Stomach (tissue), 9 donors: Measurements from ENCODE around the gene GPR22. TPM values are rescaled to one million over a fixed set of nuclear protein-coding genes. Genes with fewer than 3 reads are reported as not detected.

Experiments
- DNase-seq, 2 donors: peaks; one replicate each; pipeline versions ENCODE4 v3.0.0 to v3.0.0-alpha.2; 2013 to 2019
- H3K27ac ChIP-seq, 5 donors: fragments of 200-600 bp in 4 of 5; sonication (generic) in 4 of 5; one replicate each; pipeline ENCODE4 v1.5.1; 2013 to 2019; ENCODE audit warnings: mild to moderate bottlenecking in 1 of 5, moderate library complexity in 1 of 5
- H3K27me3 ChIP-seq, 3 donors: fragments of 200-600 bp; sonication (generic); one replicate each; pipeline ENCODE4 v1.5.1; 2017 to 2019; ENCODE audit warnings: mixed run types in 1 of 3
- H3K36me3 ChIP-seq, 4 donors: fragments of 200-600 bp; sonication (generic); 1 replicate in 3 of 4; 2 replicates in 1 of 4; pipeline ENCODE4 v1.5.1; 2016 to 2019
- H3K4me1 ChIP-seq, 4 donors: fragments of 200-600 bp; sonication (generic); one replicate each; pipeline ENCODE4 v1.5.1; 2016 to 2019
- H3K4me3 ChIP-seq, 4 donors: fragments of 200-600 bp; sonication (generic) in 3 of 4; one replicate each; pipeline ENCODE4 v1.5.1; 2016 to 2019; ENCODE audit warnings: mild to moderate bottlenecking in 1 of 4
- H3K9me3 ChIP-seq, 4 donors: fragments of 200-600 bp; sonication (generic); one replicate each; pipeline ENCODE4 v1.5.1; 2016 to 2019
- CTCF ChIP-seq, 7 experiments: fragments of 450-650 bp in 4 of 7; fragments of 200-600 bp in 3 of 7; sonication (generic) in 3 of 7; IDR thresholded peaks; one replicate each; pipeline ENCODE4 v1.5.1; 2016 to 2019; ENCODE audit warnings: antibody characterized with exemption in 7 of 7, control low read depth in 2 of 7, mild to moderate bottlenecking in 1 of 7
- EP300 ChIP-seq: sonication (generic); formaldehyde crosslinking; IDR thresholded peaks from one replicate; pipeline ENCODE4 v1.6.1; 2017; ENCODE audit warnings: antibody characterized with exemption
- POLR2A ChIP-seq, 4 donors: fragments of 450-650 bp; IDR thresholded peaks; one replicate each; pipeline ENCODE4 v1.6.1; 2016; ENCODE audit warnings: antibody characterized with exemption in 4 of 4, control low read depth in 2 of 4, mild to moderate bottlenecking in 1 of 4, moderate library complexity in 1 of 4
- POLR2AphosphoS5 ChIP-seq, 3 donors: sonication (generic); formaldehyde crosslinking; IDR thresholded peaks; one replicate each; pipeline ENCODE4 v1.6.1; 2016; ENCODE audit warnings: antibody characterized with exemption in 3 of 3
- WGBS, 5 donors: extraction: QIAGEN DNeasy Blood & Tissue Kit in 3 of 5; methylation state at CpG; one replicate each; pipeline versions ENCODE4 v1.1.5 to v1.1.7; 2013 to 2018; 5-methylcytosine and 5-hydroxymethylcytosine counted together
- intact Hi-C: fragments of 100-400 bp; cut with DNase I; formaldehyde crosslinking; loops from one replicate; pipeline ENCODE4 v1.15.1; 2023; ENCODE audit warnings: low total_unique reads
- polyA plus RNA-seq, 3 donors: library from polyadenylated mRNA; stranded (reverse); fragments of 200-250 nt; gene quantifications; one replicate each; pipeline ENCODE4 v1.2.3, GENCODE V29; 2013
- total RNA-seq, 5 donors: library from RNA; depleted of rRNA; stranded (reverse); fragments of >200 nt; gene quantifications; one replicate each; pipeline versions ENCODE4 v1.1.0 to v1.2.3, GENCODE V29; 2014 to 2016
- donor health status: healthy with polysubstance abuse.
- donor health status: Bipolar disorder and iron deficiency.
- donor health status: healthy.

The GPR22 gene
- total and polyA plus RNA-seq, 8 donors, result 0.05 to 1.5 TPM; not detected in 6

- no peak overlapping the region for H3K4me3 ChIP-seq
- H3K4me1 ChIP-seq, result peaks cover 0 to 3% (median 0%) of the 10 kb centered on the region in 4 donors
- intact Hi-C loops, result no loop called here
- no peak for DNase-seq
- 88 to 95% (median 91%) methylated on average over 4 of the region's 4 CpGs for WGBS, 5 donors
- no peaks in the 10 kb centered on the region for H3K36me3 ChIP-seq
- no peaks in the 10 kb centered on the region for H3K27me3 ChIP-seq
- H3K9me3 ChIP-seq, result no peaks in the 10 kb centered on the region
- no peak overlapping the region for H3K27ac ChIP-seq
- TF ChIP-seq EP300 (no peak), POLR2AphosphoS5 (IDR thresholded peaks at IDR 0.05) (no peak)
Observed at GRCh38 chr7:107499731-107500130, 29.9 kb downstream of the GPR22 start.

DNA sequence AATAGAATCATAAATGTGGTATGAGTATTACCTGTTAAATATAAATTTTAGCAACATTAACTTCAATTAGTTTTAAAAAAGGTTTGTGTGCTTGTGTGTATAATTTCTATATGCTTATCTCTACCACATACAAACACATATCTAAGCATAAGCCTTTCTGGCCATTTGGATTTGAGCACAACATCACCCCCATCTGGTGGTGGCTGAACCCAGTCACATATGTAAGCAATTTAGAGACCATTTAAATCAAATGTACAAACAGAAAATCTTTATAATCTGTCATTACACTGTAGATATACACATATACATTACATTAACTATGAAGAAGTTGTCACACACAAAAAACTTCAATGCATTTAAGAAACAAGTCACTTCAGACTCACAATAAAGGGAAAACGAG is 31.7 kb downstream of the GPR22 start:
- DNase-seq, result peak in 1 of 2 donors; percentile 53
- no peak overlapping the region for H3K4me3 ChIP-seq
- H3K4me1 ChIP-seq, result peaks cover 5 to 11% (median 8%) of the 10 kb centered on the region in 4 donors
- H3K9me3 ChIP-seq, result no peaks in the 10 kb centered on the region
- no peak overlapping the region for H3K27ac ChIP-seq
- no peaks in the 10 kb centered on the region for H3K27me3 ChIP-seq
- TF ChIP-seq CTCF (IDR thresholded peaks at IDR 0.05) (peak in 2 of 7 experiments; percentile 12 to 25), EP300 (no peak)
- 58 to 98% (median 89%) methylated on average over 1 of the region's 1 CpG for WGBS, 5 donors
- intact Hi-C loops, result no loop called here
- H3K36me3 ChIP-seq, result peaks cover 0 to 7% (median 5%) of the 10 kb centered on the region in 4 donors

GRCh38 chr7:107502154-107502553 is 32.3 kb downstream of the GPR22 start:
- H3K9me3 ChIP-seq, result no peaks in the 10 kb centered on the region
- peaks cover 10 to 13% (median 13%) of the 10 kb centered on the region in 4 donors for H3K4me1 ChIP-seq
- WGBS, 5 donors, result 76 to 91% (median 82%) methylated on average over 3 of the region's 3 CpGs
- H3K36me3 ChIP-seq, result peaks cover 0 to 7% (median 5%) of the 10 kb centered on the region in 4 donors
- no peak overlapping the region for H3K27ac ChIP-seq
- no peak for TF ChIP-seq EP300
- no peak for TF ChIP-seq CTCF (IDR thresholded peaks at IDR 0.05)
- no peak for TF ChIP-seq POLR2AphosphoS5 (IDR thresholded peaks at IDR 0.05)
- TF ChIP-seq POLR2A (IDR thresholded peaks at IDR 0.05), result no peak
- no peak for DNase-seq
- no peaks in the 10 kb centered on the region for H3K27me3 ChIP-seq
- H3K4me3 ChIP-seq, result no peak overlapping the region
- intact Hi-C loops, result no loop called here

DNA sequence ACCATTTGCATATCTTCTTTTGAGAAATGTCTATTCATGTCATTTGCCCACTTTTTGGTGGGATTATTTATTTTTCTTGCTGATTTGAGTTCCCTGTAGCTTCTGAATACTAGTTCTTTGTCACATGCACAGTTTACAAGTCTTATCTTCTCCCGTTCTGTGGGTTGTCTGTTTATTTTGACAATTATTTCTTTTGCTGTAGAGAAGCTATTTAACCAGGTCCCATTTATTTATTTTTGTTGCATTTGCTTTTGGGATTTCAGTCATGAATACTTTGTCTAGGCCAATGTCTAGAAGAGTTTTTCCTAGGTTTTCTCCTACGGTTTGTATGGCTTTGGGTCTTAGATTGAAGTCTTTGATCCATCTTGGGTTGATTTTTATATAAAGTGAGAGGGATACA is 32.9 kb downstream of the GPR22 start:
- H3K4me1 ChIP-seq, result peaks cover 10 to 13% (median 13%) of the 10 kb centered on the region in 4 donors
- no peak for TF ChIP-seq POLR2AphosphoS5 (IDR thresholded peaks at IDR 0.05)
- TF ChIP-seq EP300, result no peak
- no peak for TF ChIP-seq POLR2A (IDR thresholded peaks at IDR 0.05)
- TF ChIP-seq CTCF (IDR thresholded peaks at IDR 0.05), result no peak
- no peak overlapping the region for H3K4me3 ChIP-seq
- DNase-seq, result no peak
- peaks cover 0 to 7% (median 5%) of the 10 kb centered on the region in 4 donors for H3K36me3 ChIP-seq
- no peaks in the 10 kb centered on the region for H3K9me3 ChIP-seq
- intact Hi-C loops, result no loop called here
- no peaks in the 10 kb centered on the region for H3K27me3 ChIP-seq
- no peak overlapping the region for H3K27ac ChIP-seq
- 80 to 93% (median 82%) methylated on average over 2 of the region's 2 CpGs for WGBS, 5 donors

GRCh38 chr7:107503687-107504086 is 33.8 kb downstream of the GPR22 start:
- intact Hi-C loops, result no loop called here
- DNase-seq, result no peak

More at GRCh38 chr7:107503687-107504086, 33.8 kb downstream of the GPR22 start:
- Histone ChIP-seq H3K4me1 (peaks cover 10 to 13% (median 13%) of the 10 kb centered on the region in 4 donors), H3K4me3 (no peak overlapping the region), H3K9me3 (no peaks in the 10 kb centered on the region), H3K27ac (no peak overlapping the region), H3K27me3 (no peaks in the 10 kb centered on the region), H3K36me3 (peaks cover 0 to 7% (median 5%) of the 10 kb centered on the region in 4 donors)
- TF ChIP-seq EP300 (no peak), POLR2AphosphoS5 (IDR thresholded peaks at IDR 0.05) (no peak), CTCF (IDR thresholded peaks at IDR 0.05) (no peak), POLR2A (IDR thresholded peaks at IDR 0.05) (no peak)
